ENCODE measurements around the gene MYCL.

MYCL gene

GRCh38 chr1:39901714-39902459 is at the start of gene MYCL:
MYCL (minus strand) TSS chr1:39901917; CDS start chr1:39901434, 483 bp downstream.
- H3K27ac ChIP-seq: peak within 1 kb of the TSS; percentile 77
- TF ChIP-seq CTCF (conservative IDR thresholded peaks at IDR 0.05): peak; percentile 84

- TF ChIP-seq CTCF (conservative IDR thresholded peaks at IDR 0.05): no peak
Measured at GRCh38 chr1:39949891-39950290, 48.2 kb upstream of the MYCL start.

GRCh38 chr1:39947260-39947659 is 45.5 kb upstream of the MYCL start:
- TF ChIP-seq CTCF (conservative IDR thresholded peaks at IDR 0.05): no peak
- no peak overlapping the region for H3K27ac ChIP-seq

More at GRCh38 chr1:39949891-39950290, 48.2 kb upstream of the MYCL start:
- no peak overlapping the region for H3K27ac ChIP-seq

- no peak for TF ChIP-seq CTCF (conservative IDR thresholded peaks at IDR 0.05)
- no peak overlapping the region for H3K27ac ChIP-seq
Measured at GRCh38 chr1:39946216-39946615, 44.5 kb upstream of the MYCL start.

- no peak for TF ChIP-seq CTCF (conservative IDR thresholded peaks at IDR 0.05)
- no peak overlapping the region for H3K27ac ChIP-seq
Measured at GRCh38 chr1:39944410-39945112, 42.8 kb upstream of the MYCL start.

- TF ChIP-seq CTCF (conservative IDR thresholded peaks at IDR 0.05): no peak
- H3K27ac ChIP-seq: no peak overlapping the region
Measured at GRCh38 chr1:39943471-39944290, 42.0 kb upstream of the MYCL start.
